Measurements from ENCODE around the gene PTOV1.

GRCh38 chr19:49830766-49831165 lies 20.2 kb upstream of the PTOV1 start:
- no peak for TF ChIP-seq ZNF513 (tag by site-specific recombination; IDR thresholded peaks at IDR 0.05)
- TF ChIP-seq ZBTB26 (tag by site-specific recombination; optimal IDR thresholded peaks at IDR 0.05): no peak
- TF ChIP-seq, protein P1, sequence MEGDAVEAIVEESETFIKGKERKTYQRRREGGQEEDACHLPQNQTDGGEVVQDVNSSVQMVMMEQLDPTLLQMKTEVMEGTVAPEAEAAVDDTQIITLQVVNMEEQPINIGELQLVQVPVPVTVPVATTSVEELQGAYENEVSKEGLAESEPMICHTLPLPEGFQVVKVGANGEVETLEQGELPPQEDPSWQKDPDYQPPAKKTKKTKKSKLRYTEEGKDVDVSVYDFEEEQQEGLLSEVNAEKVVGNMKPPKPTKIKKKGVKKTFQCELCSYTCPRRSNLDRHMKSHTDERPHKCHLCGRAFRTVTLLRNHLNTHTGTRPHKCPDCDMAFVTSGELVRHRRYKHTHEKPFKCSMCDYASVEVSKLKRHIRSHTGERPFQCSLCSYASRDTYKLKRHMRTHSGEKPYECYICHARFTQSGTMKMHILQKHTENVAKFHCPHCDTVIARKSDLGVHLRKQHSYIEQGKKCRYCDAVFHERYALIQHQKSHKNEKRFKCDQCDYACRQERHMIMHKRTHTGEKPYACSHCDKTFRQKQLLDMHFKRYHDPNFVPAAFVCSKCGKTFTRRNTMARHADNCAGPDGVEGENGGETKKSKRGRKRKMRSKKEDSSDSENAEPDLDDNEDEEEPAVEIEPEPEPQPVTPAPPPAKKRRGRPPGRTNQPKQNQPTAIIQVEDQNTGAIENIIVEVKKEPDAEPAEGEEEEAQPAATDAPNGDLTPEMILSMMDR (tag by site-specific recombination; IDR thresholded peaks at IDR 0.05): no peak
- TF ChIP-seq ZBTB21 (tag by site-specific recombination; IDR thresholded peaks at IDR 0.05): no peak
- TF ChIP-seq ZNF274 (IDR thresholded peaks at IDR 0.05; ENCODE audit: low read length): no peak
- TF ChIP-seq ZNF274 (tag by site-specific recombination; IDR thresholded peaks at IDR 0.05; ENCODE audit: borderline replicate concordance): no peak
- TF ChIP-seq HOXA7 (CRISPR knock-in tag; IDR thresholded peaks at IDR 0.05; ENCODE audit: borderline replicate concordance): no peak
- no peak for TF ChIP-seq ZNF302 (tag by site-specific recombination; IDR thresholded peaks at IDR 0.05; ENCODE audit: low read depth)

Measured in HEK293 (cell line).